ENCODE measurements around the gene SFXN3. TPM values are rescaled to one million over a fixed set of nuclear protein-coding genes. Genes with fewer than 3 reads are reported as not detected.

The SFXN3 gene
- total and polyA plus RNA-seq, 2 of the 13 experiments (the other 11 are each of a cell fraction or from before 2014, with no cell fraction given) = 16.8 to 71.5 TPM

- TF ChIP-seq XRCC5 (optimal IDR thresholded peaks at IDR 0.05; ENCODE audit: low read length) = peak; percentile 93
Observed at GRCh38 chr10:101012525-101013364, 18.3 kb upstream of the SFXN3 start (continued).

GRCh38 chr10:101013365-101013825 lies 17.6 kb upstream of the SFXN3 start:
- 65% methylated on average over 9 of the region's 9 CpGs for WGBS (ENCODE audit: low lambda C conversion rate)
- FAIRE-seq = no peak
- Histone ChIP-seq H3K36me3 (replicated peaks in 1 of 2; ENCODE audit: control insufficient read depth in 1 of 2, insufficient read depth in 2 of 2, low read length in 2 of 2) (no peaks in the 10 kb centered on the region), H3K9ac (ENCODE audit: insufficient read depth, low read depth, low read length) (no peak overlapping the region), H3K4me3 (replicated peaks in 1 of 3; ENCODE audit: insufficient read depth in 1 of 3, low read depth in 2 of 3, low read length in 3 of 3) (no peak overlapping the region), H2AFZ (ENCODE audit: low read length) (no peak overlapping the region), H3K27me3 (ENCODE audit: control insufficient read depth in 1 of 2, insufficient read depth in 2 of 2, low read length in 2 of 2) (no peaks in the 10 kb centered on the region), H3K4me2 (ENCODE audit: low read depth, low read length) (peak overlapping the region; percentile 89), H3K79me2 (ENCODE audit: insufficient read depth, low read length) (no peaks in the 10 kb centered on the region), H3K9me3 (ENCODE audit: low read length) (no peaks in the 10 kb centered on the region), H4K20me1 (ENCODE audit: insufficient read depth, low read length) (no peaks in the 10 kb centered on the region), H3K4me1 (ENCODE audit: insufficient read depth, low read length) (peaks cover 75% of the 10 kb centered on the region), H3K27ac (ENCODE audit: extremely low read length, insufficient read depth, low read length) (no peak overlapping the region)
- intact Hi-C loops (cut with micrococcal nuclease; ENCODE audit: unreplicated experiment) (loop anchor here (2.0 to 5.0 kb wide), 2 partner anchors 43 to 136 kb away; no protein-coding TSS in a partner anchor), in situ Hi-C loops (cut with HindIII; ENCODE audit: extremely low pct_ligation_motif_present, low pct_unique_long_range_greater_than_20kb) (no loop called here)
- ChIA-PET POLR2A (interaction anchor here (6.0 kb wide), 1 partner anchor 15 kb away, joined by 56 read pairs; the partner anchor contains the start of gene LZTS2), CTCF (ENCODE audit: low intra/inter-chr PET ratio, low total read pairs) (interaction anchor here (1.2 to 6.1 kb wide), 6 partner anchors 17 to 342 kb away, joined by 3 to 240 read pairs (median 4); partner anchors contain the start of genes LZTS2 and SEMA4G)
- TF ChIP-seq ZNF737 (CRISPR knock-in tag; IDR thresholded peaks at IDR 0.05; ENCODE audit: borderline replicate concordance) = no peak
- 0 out of 2 replicates have a peak, but pooled peaks have one; percentile 4 for TF ChIP-seq SALL1 (CRISPR knock-in tag; IDR thresholded peaks at IDR 0.05)
- no peak for TF ChIP-seq ZFY (CRISPR knock-in tag; IDR thresholded peaks at IDR 0.05)
- no peak for TF ChIP-seq ZNF547 (CRISPR knock-in tag; IDR thresholded peaks at IDR 0.05)
- no peak for TF ChIP-seq ZNF710 (CRISPR knock-in tag; IDR thresholded peaks at IDR 0.05; ENCODE audit: borderline replicate concordance)
- TF ChIP-seq HNF4G (IDR thresholded peaks at IDR 0.05; ENCODE audit: borderline replicate concordance, low read depth, low read length) = no peak
- no peak for TF ChIP-seq HNF4G (CRISPR knock-in tag; IDR thresholded peaks at IDR 0.05; ENCODE audit: borderline replicate concordance, low read depth)
- no TSS peak for BruUV-seq (replicated peaks)
- no peak for DNase-seq (ENCODE audit: low spot score)
- ATAC-seq = no peak
